ENCODE measurements around the gene SGIP1. TPM values are rescaled to one million over a fixed set of nuclear protein-coding genes. Genes with fewer than 3 reads are reported as not detected.

SGIP1 gene
- total RNA-seq, 1 donor, result 17.4 TPM

DNA sequence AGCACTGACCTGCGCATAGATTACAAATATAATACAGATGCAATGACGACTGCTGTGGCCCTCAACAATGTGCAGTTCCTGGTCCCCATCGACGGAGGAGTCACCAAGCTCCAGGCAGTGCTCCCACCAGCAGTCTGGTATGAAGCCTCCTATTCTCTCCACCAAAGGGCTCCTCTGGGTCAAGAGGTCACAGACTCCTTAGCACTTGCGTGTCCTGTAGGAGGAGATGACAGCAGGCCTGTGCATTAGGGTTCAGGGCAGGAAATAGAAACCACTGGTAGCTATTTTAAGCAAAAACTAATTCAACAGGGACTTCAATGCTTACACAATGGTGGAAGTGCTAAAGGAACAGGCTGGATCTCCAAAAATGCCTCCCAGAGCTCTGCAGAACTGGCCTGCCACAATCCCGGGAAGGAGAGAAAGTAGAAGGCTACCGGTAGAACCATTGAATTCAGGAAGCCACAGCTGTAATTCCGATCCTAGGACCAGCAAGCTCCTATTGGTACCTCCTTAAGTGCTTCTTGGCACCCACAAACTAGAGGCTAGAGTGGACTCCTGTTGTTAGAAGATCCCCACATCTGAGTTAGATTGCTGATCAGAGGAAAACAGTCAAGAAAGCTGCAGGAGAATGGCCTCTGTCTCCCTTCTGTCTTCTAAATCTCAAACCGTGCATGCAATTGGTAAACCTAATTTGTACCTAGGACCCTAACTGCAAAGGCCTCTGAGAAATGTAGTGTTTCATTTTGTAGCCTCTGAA, 205.6 kb downstream of the SGIP1 start:
- no peaks in the 10 kb centered on the region for H4K20me1 ChIP-seq (ENCODE audit: insufficient read depth, low read length)

DNA sequence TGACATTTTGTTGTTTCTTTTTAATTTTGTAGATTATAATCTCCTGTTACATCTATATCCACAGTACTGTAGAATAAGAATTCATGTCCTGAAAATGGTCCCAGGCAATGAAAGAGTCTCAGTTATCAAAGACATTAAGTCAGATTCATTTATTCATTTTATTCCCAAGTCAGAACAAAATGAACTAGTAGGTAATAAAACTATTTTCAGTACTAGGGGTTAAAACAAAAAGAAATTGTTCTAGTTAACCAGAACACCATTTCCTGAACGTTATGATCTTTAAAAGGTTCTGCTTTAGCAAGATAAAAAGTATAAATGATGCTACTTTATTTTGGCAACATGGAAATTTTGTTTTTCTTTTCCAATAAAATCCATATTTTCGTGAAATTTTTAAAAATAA, 211.5 kb downstream of the SGIP1 start:
- peaks cover 28% of the 10 kb centered on the region for H3K4me1 ChIP-seq (ENCODE audit: insufficient read depth, low read length)
- no peak overlapping the region for H3K4me2 ChIP-seq (ENCODE audit: insufficient read depth, low read length)
- H3K27ac ChIP-seq (ENCODE audit: low read depth, low read length), result no peak overlapping the region
- DNase-seq (ENCODE audit: insufficient read length, low spot score, missing footprints), result peak; percentile 73
- no peak overlapping the region for H3K4me3 ChIP-seq (ENCODE audit: insufficient read depth, low read length)
- H3K79me2 ChIP-seq (ENCODE audit: insufficient read depth, low read length), result no peaks in the 10 kb centered on the region
- TF ChIP-seq CTCF (IDR thresholded peaks at IDR 0.05; ENCODE audit: extremely low read depth, low read depth, low read length), result no peak
- no peak overlapping the region for H2AFZ ChIP-seq (ENCODE audit: low read length)
- no peaks in the 10 kb centered on the region for H4K20me1 ChIP-seq (ENCODE audit: insufficient read depth, low read length)
- H3K9me3 ChIP-seq (ENCODE audit: low read depth, low read length), result no peaks in the 10 kb centered on the region
- no peaks in the 10 kb centered on the region for H3K27me3 ChIP-seq (ENCODE audit: insufficient read depth, low read length)
- H3K36me3 ChIP-seq (ENCODE audit: insufficient read depth, low read length), result no peaks in the 10 kb centered on the region

More for the DNA sequence above, 205.6 kb downstream of the SGIP1 start:
- Histone ChIP-seq H3K4me1 (ENCODE audit: insufficient read depth, low read length) (peaks cover 8% of the 10 kb centered on the region), H3K9me3 (ENCODE audit: low read depth, low read length) (no peaks in the 10 kb centered on the region), H3K36me3 (ENCODE audit: insufficient read depth, low read length) (no peaks in the 10 kb centered on the region), H3K4me3 (ENCODE audit: insufficient read depth, low read length) (no peak overlapping the region), H3K27ac (ENCODE audit: low read depth, low read length) (peak overlapping the region; percentile 5), H3K79me2 (ENCODE audit: insufficient read depth, low read length) (no peaks in the 10 kb centered on the region), H2AFZ (ENCODE audit: low read length) (peak overlapping the region; percentile 73), H3K27me3 (ENCODE audit: insufficient read depth, low read length) (no peaks in the 10 kb centered on the region), H3K4me2 (ENCODE audit: insufficient read depth, low read length) (peak overlapping the region; percentile 12)
- no peak for DNase-seq (ENCODE audit: insufficient read length, low spot score, missing footprints)
- no peak for TF ChIP-seq CTCF (IDR thresholded peaks at IDR 0.05; ENCODE audit: extremely low read depth, low read depth, low read length)

DNA sequence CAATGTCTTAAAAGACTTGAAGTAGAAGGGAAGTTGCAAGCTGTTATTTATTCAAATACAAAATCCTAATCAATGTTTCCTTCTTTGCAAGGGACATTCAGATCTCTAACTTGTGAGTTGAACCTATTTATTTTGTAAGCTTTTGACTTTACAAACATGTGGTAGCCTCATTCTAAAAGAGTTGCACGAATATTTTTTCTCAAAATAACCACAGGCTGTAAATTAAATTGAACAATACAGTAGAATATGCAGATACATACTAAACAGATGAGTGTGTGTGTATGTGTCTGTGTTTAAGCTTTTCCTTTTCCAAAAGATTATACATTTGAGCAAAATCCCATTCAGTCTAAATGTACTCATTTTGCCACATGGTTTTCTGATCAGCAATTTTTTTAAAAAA, 213.5 kb downstream of the SGIP1 start:
- Histone ChIP-seq H3K9me3 (ENCODE audit: low read depth, low read length) (no peaks in the 10 kb centered on the region), H3K27ac (ENCODE audit: low read depth, low read length) (peak overlapping the region; percentile 35), H4K20me1 (ENCODE audit: insufficient read depth, low read length) (no peaks in the 10 kb centered on the region), H3K4me3 (ENCODE audit: insufficient read depth, low read length) (no peak overlapping the region), H3K36me3 (ENCODE audit: insufficient read depth, low read length) (no peaks in the 10 kb centered on the region), H3K4me2 (ENCODE audit: insufficient read depth, low read length) (peak overlapping the region; percentile 14), H3K4me1 (ENCODE audit: insufficient read depth, low read length) (peaks cover 28% of the 10 kb centered on the region), H3K79me2 (ENCODE audit: insufficient read depth, low read length) (no peaks in the 10 kb centered on the region), H2AFZ (ENCODE audit: low read length) (no peak overlapping the region), H3K27me3 (ENCODE audit: insufficient read depth, low read length) (no peaks in the 10 kb centered on the region)
- DNase-seq (ENCODE audit: insufficient read length, low spot score, missing footprints), result no peak
- no peak for TF ChIP-seq CTCF (IDR thresholded peaks at IDR 0.05; ENCODE audit: extremely low read depth, low read depth, low read length)

DNA sequence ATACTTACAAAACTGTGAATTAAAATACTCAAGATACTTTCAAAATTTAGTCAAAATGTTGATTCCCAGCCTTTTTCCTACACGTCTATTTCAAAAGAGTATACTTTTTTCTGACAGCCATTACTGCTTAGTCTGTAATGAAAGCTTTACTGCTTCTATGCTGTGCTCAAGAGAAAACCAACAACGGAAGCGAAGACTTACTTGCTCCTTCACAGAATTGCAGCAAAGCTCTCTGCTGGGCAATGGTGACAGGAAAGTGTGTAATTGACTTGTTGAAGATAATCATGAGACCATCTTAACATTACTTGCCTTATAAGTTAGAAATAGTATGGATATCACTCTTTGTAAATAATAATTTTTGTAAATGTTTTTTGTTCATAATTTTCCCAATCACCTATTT, 216.6 kb downstream of the SGIP1 start:
- Histone ChIP-seq H3K36me3 (ENCODE audit: insufficient read depth, low read length) (no peaks in the 10 kb centered on the region), H3K4me2 (ENCODE audit: insufficient read depth, low read length) (no peak overlapping the region), H3K4me3 (ENCODE audit: insufficient read depth, low read length) (no peak overlapping the region), H2AFZ (ENCODE audit: low read length) (no peak overlapping the region), H3K27me3 (ENCODE audit: insufficient read depth, low read length) (no peaks in the 10 kb centered on the region), H3K27ac (ENCODE audit: low read depth, low read length) (no peak overlapping the region), H3K79me2 (ENCODE audit: insufficient read depth, low read length) (no peaks in the 10 kb centered on the region), H4K20me1 (ENCODE audit: insufficient read depth, low read length) (no peaks in the 10 kb centered on the region), H3K9me3 (ENCODE audit: low read depth, low read length) (no peaks in the 10 kb centered on the region), H3K4me1 (ENCODE audit: insufficient read depth, low read length) (peaks cover 34% of the 10 kb centered on the region)
- TF ChIP-seq CTCF (IDR thresholded peaks at IDR 0.05; ENCODE audit: extremely low read depth, low read depth, low read length), result no peak
- DNase-seq (ENCODE audit: insufficient read length, low spot score, missing footprints), result no peak

All from osteoblast (primary cell).